Astrocyte (in vitro differentiated cells and primary cell): ENCODE data around the gene DRC7. TPM values are rescaled to one million over a fixed set of nuclear protein-coding genes. Genes with fewer than 3 reads are reported as not detected.

ENCODE experiments used
- DNase-seq: peaks from one replicate; pipeline ENCODE4 v3.0.0-alpha.2; 2010; ENCODE audit warnings: low read depth
- FAIRE-seq: peaks from 2 replicates; lab custom pipeline; 2011; peaks lifted over from hg19 to GRCh38; lab: Jason Lieb, UNC
- H2AFZ ChIP-seq: 2 replicates; pipeline ENCODE4 v1.6.0; 2012; ENCODE audit warnings: low read depth, low read length, inconsistent platforms
- H3K27ac ChIP-seq: 2 replicates; pipeline ENCODE4 v1.5.1; 2011; ENCODE audit warnings: low read depth, low read length, inconsistent platforms
- H3K27me3 ChIP-seq: 2 replicates; pipeline ENCODE4 v1.6.0; 2011; ENCODE audit warnings: low read length, inconsistent platforms; ENCODE audit not compliant: insufficient read depth
- H3K36me3 ChIP-seq: 2 replicates; pipeline ENCODE4 v1.5.1; 2011; ENCODE audit warnings: low read length, inconsistent platforms; ENCODE audit not compliant: insufficient read depth
- H3K4me1 ChIP-seq: 2 replicates; pipeline ENCODE4 v1.5.1; 2011; ENCODE audit warnings: low read length, inconsistent platforms; ENCODE audit not compliant: insufficient read depth
- H3K4me2 ChIP-seq: 2 replicates; pipeline ENCODE4 v1.6.0; 2012; ENCODE audit warnings: low read length, inconsistent platforms
- H3K4me3 ChIP-seq: 2 replicates; pipeline ENCODE4 v1.5.1; 2011; ENCODE audit warnings: low read depth, mild to moderate bottlenecking, low read length, inconsistent platforms; ENCODE audit not compliant: insufficient read depth
- H3K79me2 ChIP-seq: 2 replicates; pipeline ENCODE4 v1.6.0; 2012; ENCODE audit warnings: mild to moderate bottlenecking, low read length, inconsistent platforms; ENCODE audit not compliant: insufficient read depth
- H3K9ac ChIP-seq: 2 replicates; pipeline ENCODE4 v1.6.0; 2012; ENCODE audit warnings: mild to moderate bottlenecking, low read length, inconsistent platforms
- H3K9me3 ChIP-seq: 2 replicates; pipeline ENCODE4 v1.5.1; 2012; ENCODE audit warnings: low read depth, mild to moderate bottlenecking, low read length, inconsistent platforms; ENCODE audit not compliant: insufficient read depth
- H4K20me1 ChIP-seq: 2 replicates; pipeline ENCODE4 v1.6.0; 2012; ENCODE audit warnings: low read length, inconsistent platforms; ENCODE audit not compliant: insufficient read depth
- H3K27ac Mint-ChIP-seq: one replicate; pipeline ENCODE4 v1.8.0; 2021; ENCODE audit warnings: mild to moderate bottlenecking, mixed read lengths; ENCODE audit not compliant: unreplicated experiment
- H3K27me3 Mint-ChIP-seq: one replicate; pipeline ENCODE4 v1.8.0; 2021; ENCODE audit warnings: low read depth, mixed read lengths; ENCODE audit not compliant: unreplicated experiment
- H3K36me3 Mint-ChIP-seq: one replicate; pipeline ENCODE4 v1.8.0; 2021; ENCODE audit warnings: low read depth, mixed read lengths; ENCODE audit not compliant: unreplicated experiment
- H3K4me1 Mint-ChIP-seq: one replicate; pipeline ENCODE4 v1.8.0; 2021; ENCODE audit warnings: low read depth, mixed read lengths; ENCODE audit not compliant: unreplicated experiment
- H3K4me3 Mint-ChIP-seq: one replicate; pipeline ENCODE4 v1.8.0; 2021; ENCODE audit warnings: mild to moderate bottlenecking, moderate library complexity, mixed read lengths; ENCODE audit not compliant: unreplicated experiment
- H3K9me3 Mint-ChIP-seq: one replicate; pipeline ENCODE4 v1.8.0; 2021; ENCODE audit warnings: mild to moderate bottlenecking, mixed read lengths; ENCODE audit not compliant: unreplicated experiment
- EZH2 ChIP-seq: IDR thresholded peaks from 2 replicates; pipeline ENCODE4 v1.6.1; 2012; ENCODE audit warnings: mild to moderate bottlenecking, low read length, inconsistent platforms; ENCODE audit not compliant: insufficient read depth
- total RNA-seq: library from RNA; stranded (reverse); gene quantifications from 2 replicates; pipeline ENCODE4 v1.2.1, GENCODE V29; 2021
- TF ChIP-seq, protein P1 (sequence below): IDR thresholded peaks from 2 replicates; pipeline ENCODE4 v1.5.1; 2011; ENCODE audit warnings: low read depth, mild to moderate bottlenecking, inconsistent platforms, low read length, moderate library complexity; ENCODE audit not compliant: insufficient read depth

The DRC7 gene
- total RNA-seq, 1 donor from 2014 or later = not detected

DNA sequence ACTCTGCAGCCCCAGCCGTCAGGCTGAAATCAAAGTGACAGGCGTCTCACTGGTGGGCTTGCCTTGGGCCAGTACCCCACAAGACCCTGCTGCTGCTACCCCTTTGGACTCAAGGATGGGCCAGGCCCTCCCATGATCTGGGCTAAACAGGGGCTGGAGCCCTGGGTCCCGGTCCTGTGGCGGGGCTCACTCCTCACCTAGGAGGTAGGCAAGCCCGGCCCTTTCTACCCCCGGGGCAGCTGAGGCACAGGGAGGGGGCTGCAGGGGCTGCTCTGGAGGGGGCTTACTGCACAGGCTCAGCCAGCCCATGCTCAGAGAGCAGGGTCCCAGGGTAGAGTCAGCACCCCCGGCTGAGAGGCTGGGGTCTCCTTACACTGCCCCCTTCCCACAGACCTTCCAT lies 64.5 kb downstream of the DRC7 start:
- H3K4me1 ChIP-seq = peaks cover 3% of the 10 kb centered on the region
- H2AFZ ChIP-seq = no peak overlapping the region
- Mint-ChIP-seq H3K27ac (no peak overlapping the region), H3K36me3 (peaks cover 16% of the 10 kb centered on the region), H3K4me3 (no peak overlapping the region), H3K9me3 (no peaks in the 10 kb centered on the region), H3K27me3 (no peaks in the 10 kb centered on the region), H3K4me1 (peaks cover 23% of the 10 kb centered on the region)
- DNase-seq (no peak), FAIRE-seq (no peak)
- no peaks in the 10 kb centered on the region for H3K9me3 ChIP-seq
- no peak for TF ChIP-seq EZH2
- TF ChIP-seq, protein P1, sequence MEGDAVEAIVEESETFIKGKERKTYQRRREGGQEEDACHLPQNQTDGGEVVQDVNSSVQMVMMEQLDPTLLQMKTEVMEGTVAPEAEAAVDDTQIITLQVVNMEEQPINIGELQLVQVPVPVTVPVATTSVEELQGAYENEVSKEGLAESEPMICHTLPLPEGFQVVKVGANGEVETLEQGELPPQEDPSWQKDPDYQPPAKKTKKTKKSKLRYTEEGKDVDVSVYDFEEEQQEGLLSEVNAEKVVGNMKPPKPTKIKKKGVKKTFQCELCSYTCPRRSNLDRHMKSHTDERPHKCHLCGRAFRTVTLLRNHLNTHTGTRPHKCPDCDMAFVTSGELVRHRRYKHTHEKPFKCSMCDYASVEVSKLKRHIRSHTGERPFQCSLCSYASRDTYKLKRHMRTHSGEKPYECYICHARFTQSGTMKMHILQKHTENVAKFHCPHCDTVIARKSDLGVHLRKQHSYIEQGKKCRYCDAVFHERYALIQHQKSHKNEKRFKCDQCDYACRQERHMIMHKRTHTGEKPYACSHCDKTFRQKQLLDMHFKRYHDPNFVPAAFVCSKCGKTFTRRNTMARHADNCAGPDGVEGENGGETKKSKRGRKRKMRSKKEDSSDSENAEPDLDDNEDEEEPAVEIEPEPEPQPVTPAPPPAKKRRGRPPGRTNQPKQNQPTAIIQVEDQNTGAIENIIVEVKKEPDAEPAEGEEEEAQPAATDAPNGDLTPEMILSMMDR = no peak
- no peaks in the 10 kb centered on the region for H3K27me3 ChIP-seq
- no peak overlapping the region for H3K4me2 ChIP-seq
- H3K27ac ChIP-seq = no peak overlapping the region
- no peak overlapping the region for H3K9ac ChIP-seq
- H3K36me3 ChIP-seq = no peaks in the 10 kb centered on the region
- no peak overlapping the region for H3K4me3 ChIP-seq
- H3K79me2 ChIP-seq = peaks cover 4% of the 10 kb centered on the region
- H4K20me1 ChIP-seq = peaks cover 20% of the 10 kb centered on the region

DNA sequence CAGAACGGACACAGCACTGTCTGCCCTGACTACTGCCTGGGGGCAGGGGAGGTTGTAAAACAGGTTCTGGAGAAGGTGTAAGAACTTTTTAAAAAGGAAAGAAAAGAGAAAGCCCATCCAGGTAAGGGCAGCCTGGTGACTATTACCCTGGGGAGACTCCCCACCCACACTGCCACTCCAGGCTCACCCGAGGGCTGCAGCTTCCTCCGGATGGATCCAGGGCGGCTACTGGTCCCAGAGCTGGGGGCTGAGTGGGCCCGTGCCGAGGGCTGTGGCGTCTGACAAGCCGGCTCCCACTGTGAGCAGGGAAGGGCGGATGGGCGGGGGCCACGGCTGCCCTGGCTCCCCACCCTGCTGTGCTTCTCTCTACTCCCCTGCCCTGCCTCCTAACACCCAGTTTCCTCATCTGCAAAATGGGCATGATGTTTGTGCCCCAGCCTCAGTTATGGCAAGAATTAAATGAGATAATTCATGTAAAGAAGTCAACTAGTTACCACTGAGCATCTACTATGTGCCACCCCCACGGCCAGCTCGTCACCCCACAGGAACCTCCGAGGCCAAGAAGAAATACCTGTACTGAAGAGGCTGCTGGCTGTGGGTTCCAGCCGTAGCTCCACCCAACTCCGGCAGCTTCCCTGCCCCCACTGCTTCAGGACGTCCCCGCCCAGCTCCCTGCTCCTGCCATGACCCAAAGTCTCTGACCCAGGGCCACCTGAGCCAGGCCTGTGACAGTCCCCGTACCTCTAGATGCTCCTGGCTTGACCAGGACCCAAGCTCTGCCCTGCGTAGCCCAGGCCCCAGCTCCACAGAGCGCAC lies 65.1 kb downstream of the DRC7 start:
- FAIRE-seq = no peak
- no peaks in the 10 kb centered on the region for H3K27me3 Mint-ChIP-seq
- TF ChIP-seq, protein P1 = no peak
- no peak for TF ChIP-seq EZH2

More for the DNA sequence above, 65.1 kb downstream of the DRC7 start:
- no peak overlapping the region for H3K4me2 ChIP-seq
- no peak overlapping the region for H3K27ac ChIP-seq
- no peaks in the 10 kb centered on the region for H3K27me3 ChIP-seq
- peaks cover 4% of the 10 kb centered on the region for H3K79me2 ChIP-seq
- no peaks in the 10 kb centered on the region for H3K36me3 ChIP-seq
- no peaks in the 10 kb centered on the region for H3K9me3 ChIP-seq
- H2AFZ ChIP-seq = no peak overlapping the region
- Mint-ChIP-seq H3K9me3 (no peaks in the 10 kb centered on the region), H3K27ac (peak overlapping the region; percentile 41), H3K4me1 (peaks cover 26% of the 10 kb centered on the region), H3K4me3 (no peak overlapping the region), H3K36me3 (peaks cover 16% of the 10 kb centered on the region)
- H3K4me3 ChIP-seq = no peak overlapping the region
- H3K4me1 ChIP-seq = peaks cover 8% of the 10 kb centered on the region
- peaks cover 20% of the 10 kb centered on the region for H4K20me1 ChIP-seq
- DNase-seq = no peak
- H3K9ac ChIP-seq = no peak overlapping the region
